IMR-90 (cell line): ENCODE measurements around the gene CA5B. TPM values are rescaled to one million over a fixed set of nuclear protein-coding genes. Genes with fewer than 3 reads are reported as not detected.

ENCODE experiments used
- ATAC-seq: fragments of 200-7000 bp; cut with Tn5 transposase; 2 replicates; pipeline ENCODE4 v1.9.1; 2020; ENCODE audit warnings: low read depth, mild to moderate bottlenecking, moderate library complexity
- BruUV-seq: library from RNA; stranded (reverse); fragments of 400-500 nt; replicated peaks from 2 replicates; lab custom pipeline; 2021; lab: Mats Ljungman, UMichigan
- CTCF ChIA-PET: fragments of 300-600 bp; formaldehyde crosslinking; extraction: SDS; loops from one replicate; lab custom pipeline; 2021; ENCODE audit warnings: antibody characterized with exemption; lab: Yijun Ruan, JAX
- POLR2A ChIA-PET: fragments of 300-600 bp; sonication (Branson Sonifier 250); formaldehyde crosslinking; loops from one replicate; lab custom pipeline; 2022; ENCODE audit warnings: antibody characterized with exemption; ENCODE audit not compliant: unreplicated experiment; lab: Charles Lee
- DNase-seq: peaks from one replicate; pipeline ENCODE4 v3.0.0; 2013
- H2AFZ ChIP-seq: replicated peaks from 2 replicates; pipeline ENCODE3; 2013; ENCODE audit warnings: low read length, mild to moderate bottlenecking; ENCODE audit not compliant: poor library complexity
- H2AK5ac ChIP-seq: 2 replicates; pipeline ENCODE4 v1.6.1; 2013; ENCODE audit warnings: low read depth, low read length, inconsistent platforms
- H2AK9ac ChIP-seq: replicated peaks from 2 replicates; pipeline ENCODE3; 2013; ENCODE audit warnings: mild to moderate bottlenecking, low read depth, low read length, moderate library complexity; ENCODE audit not compliant: poor library complexity
- H2BK120ac ChIP-seq: 2 replicates; pipeline ENCODE4 v1.6.1; 2013; ENCODE audit warnings: low read depth, low read length, inconsistent platforms
- H2BK15ac ChIP-seq: 3 replicates; pipeline ENCODE4 v1.6.1; 2013; ENCODE audit warnings: low read depth, low read length, inconsistent platforms
- H2BK20ac ChIP-seq: 2 replicates; pipeline ENCODE4 v1.6.1; 2013; ENCODE audit warnings: low read depth, mild to moderate bottlenecking, inconsistent platforms, low read length, moderate library complexity
- H2BK5ac ChIP-seq: 2 replicates; pipeline ENCODE4 v1.6.1; 2013; ENCODE audit warnings: mild to moderate bottlenecking, low read depth, low read length, inconsistent platforms; ENCODE audit not compliant: poor library complexity, severe bottlenecking
- H3K14ac ChIP-seq: replicated peaks from 2 replicates; pipeline ENCODE4 v1.6.1; 2013; ENCODE audit warnings: low read depth, low read length, inconsistent platforms
- H3K18ac ChIP-seq: 2 replicates; pipeline ENCODE4 v1.6.1; 2013; ENCODE audit warnings: low read depth, low read length, control low read depth
- H3K23ac ChIP-seq: 2 replicates; pipeline ENCODE4 v1.6.1; 2013; ENCODE audit warnings: low read depth, low read length, inconsistent platforms
- H3K27ac ChIP-seq: 2 replicates; pipeline ENCODE4 v1.5.1; 2013; ENCODE audit warnings: mild to moderate bottlenecking, control low read depth, low read length; ENCODE audit not compliant: insufficient read depth
- H3K27me3 ChIP-seq: 2 replicates; pipeline ENCODE4 v1.6.1; 2013; ENCODE audit warnings: low read length; ENCODE audit not compliant: control insufficient read depth, insufficient read depth
- H3K36me3 ChIP-seq: 2 replicates; pipeline ENCODE4 v1.6.1; 2013; ENCODE audit warnings: low read length, mixed read lengths; ENCODE audit not compliant: control insufficient read depth, insufficient read depth
- H3K4ac ChIP-seq: 2 replicates; pipeline ENCODE4 v1.6.1; 2013; ENCODE audit warnings: low read depth, low read length, inconsistent platforms
- H3K4me1 ChIP-seq: 2 replicates; pipeline ENCODE4 v1.6.1; 2013; ENCODE audit warnings: low read length, mixed read lengths; ENCODE audit not compliant: control insufficient read depth, insufficient read depth
- H3K4me2 ChIP-seq: 2 replicates; pipeline ENCODE4 v1.6.1; 2013; ENCODE audit warnings: low read depth, mild to moderate bottlenecking, control low read depth, low read length, moderate library complexity
- H3K4me3 ChIP-seq: 2 replicates; pipeline ENCODE4 v1.5.1; 2013; ENCODE audit warnings: low read depth, mild to moderate bottlenecking, control low read depth, low read length, moderate library complexity; ENCODE audit not compliant: insufficient read depth
- H3K56ac ChIP-seq: 2 replicates; pipeline ENCODE4 v1.6.1; 2013; ENCODE audit warnings: low read length, inconsistent platforms; ENCODE audit not compliant: insufficient read depth; ENCODE audit errors: extremely low read depth
- H3K79me1 ChIP-seq, 2 experiments: 2 replicates each; pipeline ENCODE4 v1.6.1; 2013; ENCODE audit warnings: low read length in 2 of 2, inconsistent platforms in 1 of 2, low read depth in 1 of 2
- H3K9ac ChIP-seq: 2 replicates; pipeline ENCODE4 v1.6.1; 2013; ENCODE audit warnings: low read depth, low read length, control low read depth
- H3K9me1 ChIP-seq: 2 replicates; pipeline ENCODE4 v1.6.1; 2013; ENCODE audit warnings: low read length, inconsistent platforms; ENCODE audit not compliant: insufficient read depth
- H3K9me3 ChIP-seq: 2 replicates; pipeline ENCODE4 v1.6.1; 2013; ENCODE audit warnings: low read length; ENCODE audit not compliant: control insufficient read depth, insufficient read depth
- H4K20me1 ChIP-seq: 2 replicates; pipeline ENCODE4 v1.6.1; 2013; ENCODE audit warnings: low read length, inconsistent platforms; ENCODE audit not compliant: insufficient read depth
- H4K5ac ChIP-seq: 2 replicates; pipeline ENCODE4 v1.6.1; 2013; ENCODE audit warnings: mild to moderate bottlenecking, low read depth, low read length, control low read depth
- H4K8ac ChIP-seq, 2 experiments: 2 replicates each; pipeline ENCODE4 v1.6.1; 2013; ENCODE audit warnings: low read depth in 2 of 2, low read length in 2 of 2, control low read depth in 1 of 2, inconsistent platforms in 1 of 2
- H4K91ac ChIP-seq: 2 replicates; pipeline ENCODE4 v1.6.1; 2013; ENCODE audit warnings: low read depth, low read length, inconsistent platforms; ENCODE audit not compliant: insufficient read depth
- BHLHE40 ChIP-seq: fragments of 150-350 bp; IDR thresholded peaks from 2 replicates; pipeline ENCODE4 v1.6.1; 2016; ENCODE audit warnings: mild to moderate bottlenecking, low read depth, low read length
- CEBPB ChIP-seq: IDR thresholded peaks from 2 replicates; pipeline ENCODE4 v1.6.1; 2012; ENCODE audit warnings: low read depth, low read length, improper control_type of control experiment
- CHD1 ChIP-seq: IDR thresholded peaks from 2 replicates; pipeline ENCODE4 v1.6.1; 2012; ENCODE audit warnings: low read depth, low read length, improper control_type of control experiment
- MAFK ChIP-seq: IDR thresholded peaks from 2 replicates; pipeline ENCODE4 v1.6.1; 2012; ENCODE audit warnings: low read depth, low read length, improper control_type of control experiment
- MAZ ChIP-seq: IDR thresholded peaks from 2 replicates; pipeline ENCODE4 v1.6.1; 2012; ENCODE audit warnings: low read depth, mild to moderate bottlenecking, low read length, improper control_type of control experiment, moderate library complexity, borderline replicate concordance
- MXI1 ChIP-seq: IDR thresholded peaks from 2 replicates; pipeline ENCODE4 v1.6.1; 2012; ENCODE audit warnings: low read depth, mild to moderate bottlenecking, low read length, moderate library complexity, borderline replicate concordance
- NFE2L2 ChIP-seq: fragments of 150-350 bp; IDR thresholded peaks from 2 replicates; pipeline ENCODE4 v1.6.1; 2016; ENCODE audit warnings: low read depth, mild to moderate bottlenecking, low read length
- POLR2A ChIP-seq: IDR thresholded peaks from 2 replicates; pipeline ENCODE4 v1.6.1; 2012; ENCODE audit warnings: mild to moderate bottlenecking, low read depth, low read length
- RAD21 ChIP-seq: IDR thresholded peaks from 2 replicates; pipeline ENCODE4 v1.6.1; 2012; ENCODE audit warnings: low read length, improper control_type of control experiment
- RCOR1 ChIP-seq: IDR thresholded peaks from 2 replicates; pipeline ENCODE4 v1.6.1; 2012; ENCODE audit warnings: mild to moderate bottlenecking, low read length, improper control_type of control experiment; ENCODE audit not compliant: insufficient replicate concordance
- RFX5 ChIP-seq: IDR thresholded peaks from 2 replicates; pipeline ENCODE4 v1.8.0; 2012; ENCODE audit warnings: low read depth, mild to moderate bottlenecking, low read length, moderate library complexity
- SMC3 ChIP-seq: fragments of 150-350 bp; IDR thresholded peaks from 2 replicates; pipeline ENCODE4 v1.6.1; 2016; ENCODE audit warnings: low read depth, mild to moderate bottlenecking, antibody characterized with exemption, low read length, moderate library complexity
- WGBS, 2 experiments: methylation state at CpG; one replicate each; pipeline versions ENCODE4 v1.1.5 to v1.1.7; 2013; ENCODE audit warnings: missing lambda C conversion rate in 2 of 2; ENCODE audit not compliant: insufficient read length in 1 of 2; ENCODE audit errors: extremely low coverage in 2 of 2; 5-methylcytosine and 5-hydroxymethylcytosine counted together
- dilution Hi-C: fragments of 300-500 bp; cut with HindIII; formaldehyde crosslinking; loops from one replicate; pipeline ENCODE4 v1.14.3; 2018; ENCODE audit warnings: low sequenced_read_pairs; ENCODE audit not compliant: unreplicated experiment
- in situ Hi-C: fragments of 300-500 bp; cut with MboI; formaldehyde crosslinking; loops from 3 replicates; pipeline ENCODE4 v1.14.3; 2019; ENCODE audit warnings: low sequenced_read_pairs, inconsistent platforms, mixed read lengths
- intact Hi-C: fragments of 100-400 bp; cut with micrococcal nuclease; formaldehyde crosslinking; loops from 2 replicates; pipeline ENCODE4 v1.10.0; 2022
- polyA plus RNA-seq, 3 experiments: library from polyadenylated mRNA; depleted of rRNA; stranded (reverse); fragments of >200 nt; gene quantifications; 2 replicates each; pipeline ENCODE4 v1.2.3, GENCODE V29; 2012; ENCODE audit warnings: low replicate concordance in 1 of 3
- total RNA-seq: library from RNA; depleted of rRNA; stranded (reverse); fragments of >200 nt; gene quantifications from 2 replicates; pipeline ENCODE4 v1.2.3, GENCODE V29; 2012
- TF ChIP-seq, protein P1 (sequence below): conservative IDR thresholded peaks from 2 replicates; pipeline ENCODE4 v1.5.1; 2012; ENCODE audit warnings: mild to moderate bottlenecking, low read depth, low read length, improper control_type of control experiment
- TF ChIP-seq, protein P2 (sequence below): fragments of 150-350 bp; IDR thresholded peaks from 2 replicates; pipeline ENCODE4 v1.6.1; 2016; ENCODE audit warnings: low read depth, mild to moderate bottlenecking, low read length, moderate library complexity, borderline replicate concordance
- TF ChIP-seq, protein P3 (sequence below): fragments of 150-350 bp; IDR thresholded peaks from 2 replicates; pipeline ENCODE4 v1.6.1; 2017; ENCODE audit warnings: mild to moderate bottlenecking, antibody characterized with exemption, low read length, low read depth

Gene CA5B
- total and polyA plus RNA-seq, 2 of the 4 experiments (the other 2 are of a cell fraction), result 3.5 to 5.4 TPM

DNA sequence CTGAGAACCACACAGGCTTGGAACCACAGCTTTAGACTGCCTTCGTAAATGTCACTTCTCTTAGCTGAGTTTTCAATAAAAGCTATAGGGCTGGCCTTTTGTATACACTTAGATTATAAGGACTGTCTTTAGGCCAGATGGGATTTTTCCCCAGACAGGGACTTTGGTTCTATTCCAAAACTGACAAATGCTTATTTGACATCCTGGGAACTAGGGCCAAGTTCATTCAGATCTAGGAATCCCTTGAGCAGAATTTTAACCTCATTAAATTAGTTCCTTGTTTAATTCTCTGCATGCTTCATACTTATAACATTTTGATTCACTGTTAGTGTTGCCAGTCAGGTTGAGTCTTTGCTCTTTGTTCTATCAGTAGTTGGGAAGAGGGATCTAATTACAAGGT lies 75.3 kb downstream of the CA5B start:
- peaks cover 26% of the 10 kb centered on the region for H3K36me3 ChIP-seq
- no peak overlapping the region for H4K91ac ChIP-seq
- H3K4me1 ChIP-seq, result peaks cover 2% of the 10 kb centered on the region; the same call in 1 of the 2 replicates
- no CpG with 5 or more reads among the region's 1 CpG for WGBS, 2 experiments
- H2BK15ac ChIP-seq, result no peak overlapping the region
- no peaks in the 10 kb centered on the region for H4K20me1 ChIP-seq
- BruUV-seq, result no TSS peak
- no peaks in the 10 kb centered on the region for H3K9me3 ChIP-seq
- no peak overlapping the region for H3K9ac ChIP-seq
- no peaks in the 10 kb centered on the region; a peak in 2 of 4 replicates for H3K79me1 ChIP-seq
- H3K18ac ChIP-seq, result no peak overlapping the region
- no peak overlapping the region for H2BK5ac ChIP-seq
- ChIA-PET CTCF (no interaction called here), POLR2A (no interaction called here)
- no peak overlapping the region for H2BK20ac ChIP-seq
- no peak overlapping the region for H4K8ac ChIP-seq
- no peak overlapping the region for H3K14ac ChIP-seq
- no peak for DNase-seq
- no peak for ATAC-seq
- no peak overlapping the region for H3K4me2 ChIP-seq
- no peak overlapping the region for H2AFZ ChIP-seq
- H3K4ac ChIP-seq, result no peak overlapping the region
- H2BK120ac ChIP-seq, result no peak overlapping the region
- no peaks in the 10 kb centered on the region for H3K27me3 ChIP-seq
- no peak overlapping the region for H3K4me3 ChIP-seq
- intact Hi-C loops, result no loop called here
- dilution Hi-C loops, result no loop called here
- no peak overlapping the region for H3K56ac ChIP-seq
- peaks cover 3% of the 10 kb centered on the region for H3K9me1 ChIP-seq
- in situ Hi-C loops, result loop anchor here (25.0 kb wide), 1 partner anchor 874 kb away; no protein-coding TSS in a partner anchor
- no peak for TF ChIP-seq RCOR1
- TF ChIP-seq SMC3, result no peak
- TF ChIP-seq, protein P1, sequence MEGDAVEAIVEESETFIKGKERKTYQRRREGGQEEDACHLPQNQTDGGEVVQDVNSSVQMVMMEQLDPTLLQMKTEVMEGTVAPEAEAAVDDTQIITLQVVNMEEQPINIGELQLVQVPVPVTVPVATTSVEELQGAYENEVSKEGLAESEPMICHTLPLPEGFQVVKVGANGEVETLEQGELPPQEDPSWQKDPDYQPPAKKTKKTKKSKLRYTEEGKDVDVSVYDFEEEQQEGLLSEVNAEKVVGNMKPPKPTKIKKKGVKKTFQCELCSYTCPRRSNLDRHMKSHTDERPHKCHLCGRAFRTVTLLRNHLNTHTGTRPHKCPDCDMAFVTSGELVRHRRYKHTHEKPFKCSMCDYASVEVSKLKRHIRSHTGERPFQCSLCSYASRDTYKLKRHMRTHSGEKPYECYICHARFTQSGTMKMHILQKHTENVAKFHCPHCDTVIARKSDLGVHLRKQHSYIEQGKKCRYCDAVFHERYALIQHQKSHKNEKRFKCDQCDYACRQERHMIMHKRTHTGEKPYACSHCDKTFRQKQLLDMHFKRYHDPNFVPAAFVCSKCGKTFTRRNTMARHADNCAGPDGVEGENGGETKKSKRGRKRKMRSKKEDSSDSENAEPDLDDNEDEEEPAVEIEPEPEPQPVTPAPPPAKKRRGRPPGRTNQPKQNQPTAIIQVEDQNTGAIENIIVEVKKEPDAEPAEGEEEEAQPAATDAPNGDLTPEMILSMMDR, result no peak
- TF ChIP-seq, protein P2, sequence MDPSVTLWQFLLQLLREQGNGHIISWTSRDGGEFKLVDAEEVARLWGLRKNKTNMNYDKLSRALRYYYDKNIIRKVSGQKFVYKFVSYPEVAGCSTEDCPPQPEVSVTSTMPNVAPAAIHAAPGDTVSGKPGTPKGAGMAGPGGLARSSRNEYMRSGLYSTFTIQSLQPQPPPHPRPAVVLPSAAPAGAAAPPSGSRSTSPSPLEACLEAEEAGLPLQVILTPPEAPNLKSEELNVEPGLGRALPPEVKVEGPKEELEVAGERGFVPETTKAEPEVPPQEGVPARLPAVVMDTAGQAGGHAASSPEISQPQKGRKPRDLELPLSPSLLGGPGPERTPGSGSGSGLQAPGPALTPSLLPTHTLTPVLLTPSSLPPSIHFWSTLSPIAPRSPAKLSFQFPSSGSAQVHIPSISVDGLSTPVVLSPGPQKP, result no peak
- TF ChIP-seq RAD21, result no peak
- no peak for TF ChIP-seq NFE2L2
- no peak for TF ChIP-seq POLR2A
- no peak for TF ChIP-seq MAZ
- TF ChIP-seq, protein P3, sequence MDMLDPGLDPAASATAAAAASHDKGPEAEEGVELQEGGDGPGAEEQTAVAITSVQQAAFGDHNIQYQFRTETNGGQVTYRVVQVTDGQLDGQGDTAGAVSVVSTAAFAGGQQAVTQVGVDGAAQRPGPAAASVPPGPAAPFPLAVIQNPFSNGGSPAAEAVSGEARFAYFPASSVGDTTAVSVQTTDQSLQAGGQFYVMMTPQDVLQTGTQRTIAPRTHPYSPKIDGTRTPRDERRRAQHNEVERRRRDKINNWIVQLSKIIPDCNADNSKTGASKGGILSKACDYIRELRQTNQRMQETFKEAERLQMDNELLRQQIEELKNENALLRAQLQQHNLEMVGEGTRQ, result no peak
- TF ChIP-seq BHLHE40, result no peak
- no peak for TF ChIP-seq MXI1
- TF ChIP-seq MAFK, result no peak
- TF ChIP-seq CHD1, result no peak
- TF ChIP-seq RFX5, result no peak
- TF ChIP-seq CEBPB, result no peak
- H3K23ac ChIP-seq, result no peak overlapping the region
- H3K27ac ChIP-seq, result no peak overlapping the region
- no peak overlapping the region for H4K5ac ChIP-seq
- no peak overlapping the region for H2AK5ac ChIP-seq
- no peak overlapping the region for H2AK9ac ChIP-seq
